B cell (primary cell): Measurements from ENCODE around the gene WAC. TPM values are rescaled to one million over a fixed set of nuclear protein-coding genes. Genes with fewer than 3 reads are reported as not detected.

Experiments used
- ATAC-seq: fragments of 200-7000 bp; cut with Tn5 transposase; one replicate; pipeline ENCODE4 v1.10.0; 2021; ENCODE audit warnings: low read depth, mild to moderate bottlenecking, moderate number of reproducible peaks, moderate library complexity
- CTCF ChIA-PET: fragments of 350-600 bp; sonication (Branson Sonifier 250); formaldehyde crosslinking; loops from one replicate; lab custom pipeline; 2021; ENCODE audit warnings: antibody characterized with exemption, inconsistent platforms; lab: Charles Lee
- POLR2A ChIA-PET: fragments of 350-600 bp; sonication (Branson Sonifier 250); formaldehyde crosslinking; loops from one replicate; lab custom pipeline; 2021; ENCODE audit warnings: antibody characterized with exemption; lab: Charles Lee
- DNase-seq: peaks from one replicate; pipeline ENCODE4 v3.0.0; 2013
- H2AFZ ChIP-seq: 2 replicates; pipeline ENCODE4 v1.6.1; 2012; ENCODE audit warnings: mild to moderate bottlenecking, low read depth, low read length; ENCODE audit not compliant: insufficient read depth, poor library complexity, severe bottlenecking
- H3K27ac ChIP-seq, 2 donors: 1 replicate in 1 of 2; 2 replicates in 1 of 2; pipeline ENCODE4 v1.5.1; 2012 to 2013; ENCODE audit warnings: low read length in 2 of 2, mild to moderate bottlenecking in 2 of 2, moderate library complexity in 1 of 2
- H3K27me3 ChIP-seq, 4 experiments: fragments of 200-600 bp in 1 of 4; sonication (generic) in 1 of 4; replicated peaks in 1 of 4; 1 replicate in 2 of 4; 2 replicates in 2 of 4; pipeline versions ENCODE4 v1.6.1 to v1.7.0; 2013 to 2016; ENCODE audit warnings: low read length in 3 of 4, mild to moderate bottlenecking in 2 of 4, mixed read lengths in 1 of 4, moderate library complexity in 1 of 4; ENCODE audit not compliant: insufficient read depth in 4 of 4, control insufficient read depth in 3 of 4; ENCODE audit errors: control extremely low read depth in 1 of 4
- H3K36me3 ChIP-seq, 2 experiments: replicated peaks in 1 of 2; 1 replicate in 1 of 2; 2 replicates in 1 of 2; pipeline versions ENCODE4 v1.6.1 to v1.7.1; 2013; ENCODE audit warnings: low read length in 1 of 2; ENCODE audit not compliant: insufficient read depth in 2 of 2, control insufficient read depth in 1 of 2; ENCODE audit errors: control extremely low read depth in 1 of 2, extremely low read depth in 1 of 2
- H3K4me1 ChIP-seq, 2 donors: fragments of 200-600 bp in 1 of 2; sonication (generic) in 1 of 2; 1 replicate in 1 of 2; 2 replicates in 1 of 2; pipeline versions ENCODE4 v1.5.1 to v1.6.1; 2013 to 2017; ENCODE audit warnings: low read length in 2 of 2; ENCODE audit not compliant: control insufficient read depth in 2 of 2, insufficient read depth in 2 of 2
- H3K4me2 ChIP-seq: replicated peaks from 2 replicates; pipeline ENCODE3; 2012; ENCODE audit warnings: mild to moderate bottlenecking, low read depth, low read length; ENCODE audit not compliant: poor library complexity, severe bottlenecking
- H3K4me3 ChIP-seq, 5 experiments: fragments of 200-600 bp in 1 of 5; sonication (generic) in 1 of 5; 1 replicate in 3 of 5; 2 replicates in 2 of 5; pipeline versions ENCODE4 v1.5.1 to v1.7.0; 2011 to 2016; ENCODE audit warnings: low read length in 4 of 5, mild to moderate bottlenecking in 4 of 5, low read depth in 2 of 5, control low read depth in 1 of 5, moderate library complexity in 1 of 5; ENCODE audit not compliant: insufficient read depth in 1 of 5; ENCODE audit errors: control extremely low read depth in 1 of 5, extremely low read depth in 1 of 5
- H3K79me2 ChIP-seq: fragments of 200-600 bp; sonication (generic); one replicate; pipeline ENCODE4 v1.6.0; 2016; ENCODE audit warnings: low read length; ENCODE audit not compliant: control insufficient read depth, insufficient read depth
- H3K9ac ChIP-seq: fragments of 200-600 bp; sonication (generic); 2 replicates; pipeline ENCODE4 v1.6.1; 2017; ENCODE audit warnings: mild to moderate bottlenecking, low read length, moderate library complexity
- H3K9me3 ChIP-seq, 3 donors: one replicate each; pipeline versions ENCODE4 v1.6.1 to v1.7.1; 2013; ENCODE audit warnings: low read length in 2 of 3; ENCODE audit not compliant: control insufficient read depth in 2 of 3, insufficient read depth in 1 of 3; ENCODE audit errors: control extremely low read depth in 1 of 3
- H4K20me1 ChIP-seq: 2 replicates; pipeline ENCODE4 v1.6.0; 2012; ENCODE audit warnings: mild to moderate bottlenecking, low read length; ENCODE audit not compliant: insufficient read depth, control insufficient read depth, poor library complexity, severe bottlenecking
- H3K27ac Mint-ChIP-seq: one replicate; pipeline ENCODE4 v1.8.0; 2021; ENCODE audit warnings: mixed read lengths
- H3K27me3 Mint-ChIP-seq: one replicate; pipeline ENCODE4 v1.8.0; 2021; ENCODE audit warnings: mixed read lengths
- H3K4me1 Mint-ChIP-seq: one replicate; pipeline ENCODE4 v1.8.0; 2021; ENCODE audit warnings: mixed read lengths
- H3K4me3 Mint-ChIP-seq: one replicate; pipeline ENCODE4 v1.8.0; 2021; ENCODE audit warnings: mixed read lengths
- H3K9me3 Mint-ChIP-seq: one replicate; pipeline ENCODE4 v1.8.0; 2022; ENCODE audit warnings: mixed read lengths; ENCODE audit not compliant: insufficient read depth
- CTCF ChIP-seq: fragments of 200-600 bp; IDR thresholded peaks from one replicate; pipeline ENCODE4 v1.8.0; 2022; ENCODE audit warnings: antibody characterized with exemption, mild to moderate bottlenecking
- EZH2 ChIP-seq: IDR thresholded peaks from 2 replicates; pipeline ENCODE4 v1.6.1; 2012; ENCODE audit warnings: borderline replicate concordance, low read depth, mild to moderate bottlenecking, moderate library complexity, low read length; ENCODE audit not compliant: insufficient read depth, poor library complexity, severe bottlenecking
- WGBS: methylation state at CpG from one replicate; pipeline ENCODE4 v1.1.5; 2013; ENCODE audit warnings: missing lambda C conversion rate; ENCODE audit not compliant: insufficient coverage; 5-methylcytosine and 5-hydroxymethylcytosine counted together
- intact Hi-C: fragments of 100-400 bp; cut with micrococcal nuclease; formaldehyde crosslinking; loops from one replicate; pipeline ENCODE4 v1.10.0; 2022
- polyA plus RNA-seq: library from polyadenylated mRNA; depleted of rRNA; stranded (reverse); fragments of >200 nt; gene quantifications from 2 replicates; pipeline ENCODE4 v1.2.3, GENCODE V29; 2012
- small RNA-seq: library from RNA; depleted of rRNA; stranded (forward); fragments of <200 nt; gene quantifications from one replicate; pipeline ENCODE3, GENCODE V24; 2012; ENCODE audit warnings: low replicate concordance, low read depth; ENCODE audit not compliant: insufficient read length
- total RNA-seq, 2 donors: library from RNA; stranded (reverse); fragments of 120-200 nt in 1 of 2; gene quantifications; 1 replicate in 1 of 2; 2 replicates in 1 of 2; pipeline versions ENCODE4 v1.2.3 to v1.2.4, GENCODE V29; 2013 to 2022

Gene WAC
- total and polyA plus RNA-seq, 2 donors (not counting 1 experiment from before 2014, with no cell fraction given) = 77.4 to 196 TPM

- Histone ChIP-seq H3K36me3 (no peaks in the 10 kb centered on the region), H3K27me3 (peaks cover 0 to 58% (median 37%) of the 10 kb centered on the region in 4 experiments), H3K9me3 (peaks cover 0 to 5% (median 0%) of the 10 kb centered on the region in 3 donors), H2AFZ (peak overlapping the region; percentile 66), H3K4me2 (peak overlapping the region; percentile 73), H3K4me1 (peaks cover 14 to 17% of the 10 kb centered on the region in 2 donors), H3K9ac (no peak overlapping the region), H3K79me2 (no peaks in the 10 kb centered on the region), H3K4me3 (peak overlapping the region in 1 of 5 experiments; percentile 40), H3K27ac (no peak overlapping the region), H4K20me1 (no peaks in the 10 kb centered on the region)
- intact Hi-C loops = loop anchor here (10.0 kb wide), 1 partner anchor 365 kb away; the partner anchor contains the start of gene MPP7
- DNase-seq = no peak
- H3K27me3 Mint-ChIP-seq = peaks cover 78% of the 10 kb centered on the region
- ChIA-PET CTCF (interaction anchor here (0.7 to 1.1 kb wide), 2 partner anchors 13 to 778 kb away, joined by 3 read pairs; no protein-coding TSS in a partner anchor), POLR2A (no interaction called here)
- no peaks in the 10 kb centered on the region for H3K9me3 Mint-ChIP-seq
- H3K4me1 Mint-ChIP-seq = peaks cover 9% of the 10 kb centered on the region
- TF ChIP-seq EZH2 (no peak), CTCF (no peak)
- ATAC-seq = no peak
- no peak overlapping the region for H3K27ac Mint-ChIP-seq
- WGBS = 76% methylated on average over 11 of the region's 21 CpGs
- H3K4me3 Mint-ChIP-seq = peak overlapping the region; percentile 58
These were observed 136.6 kb downstream of the WAC start for GRCh38 chr10:28669227-28670173.

Small RNAs within 50 kb of the gene (small RNA-seq; reads per million reads assigned to genes)
- gene RNU4ATAC6P (not detected), gene RNU6-1067P (not detected)

Other genes starting within 250 kb of the WAC start
- gene MPP7, start 230.1 kb upstream of the WAC start, total RNA-seq = 13.1 and 13.6 TPM in 2 replicates
- gene MPP7, start 230.1 kb upstream of the WAC start, polyA plus RNA-seq = 2.1 TPM in 2 replicates
- 0.22 and 0.84 TPM in 2 replicates for gene BAMBI, start 144.4 kb downstream of the WAC start, total RNA-seq
- 1.4 and 1.9 TPM in 2 replicates for gene BAMBI, start 144.4 kb downstream of the WAC start, polyA plus RNA-seq